ENCODE data around the gene RDM1. TPM values are rescaled to one million over a fixed set of nuclear protein-coding genes. Genes with fewer than 3 reads are reported as not detected.
"Not testable (repeated sequence)": the region's sequence is repeated elsewhere in the genome, so short reads cannot be mapped to it uniquely, and the experiment has no call there.

Gene RDM1
- total and polyA plus RNA-seq, 2 donors: 0.14 to 1.2 TPM

DNA sequence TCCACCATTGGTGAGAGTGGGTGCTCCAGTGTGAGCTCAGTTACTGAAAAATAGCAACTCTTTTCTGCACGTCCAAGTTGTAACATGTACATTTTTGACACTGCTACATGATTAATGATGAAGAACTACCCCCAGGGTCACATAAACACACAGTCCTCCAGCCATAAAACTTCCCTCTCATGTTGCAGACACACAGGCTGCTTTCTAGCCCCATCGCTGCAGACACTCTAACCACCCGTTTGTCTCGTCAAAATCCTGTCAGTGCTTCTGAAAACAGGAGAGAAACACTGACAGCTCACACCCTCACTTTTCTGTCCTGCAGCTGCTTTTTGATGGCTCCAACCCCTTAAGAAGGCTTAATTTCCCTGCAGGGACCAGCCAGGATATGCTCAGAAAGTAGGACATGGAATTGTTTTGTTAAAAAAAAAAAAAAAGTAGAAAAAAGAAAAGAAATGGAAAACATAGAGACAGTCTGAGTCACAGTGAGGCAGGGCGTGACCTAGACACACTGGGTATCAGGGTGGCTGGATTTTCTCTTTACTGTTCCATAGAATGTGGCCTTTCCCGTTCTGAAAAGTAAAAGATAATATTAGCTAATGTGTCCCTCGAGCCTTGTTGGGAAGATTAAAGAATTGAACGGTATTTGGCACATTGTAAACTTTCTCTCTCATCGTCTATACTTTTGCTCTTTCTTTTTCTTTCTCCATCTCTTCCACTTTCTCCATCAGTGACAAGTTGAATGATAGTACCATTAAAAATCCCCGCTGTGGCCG is 29.7 kb downstream of the RDM1 start:
- DNase-seq (ENCODE audit: extremely low spot score): peak; percentile 25

GRCh38 chr17:35900280-35900679 is 30.3 kb downstream of the RDM1 start:
- 62% methylated on average over 5 of the region's 5 CpGs for WGBS
- no peaks in the 10 kb centered on the region for H3K36me3 ChIP-seq (ENCODE audit: insufficient read depth)

More for the DNA sequence above, 29.7 kb downstream of the RDM1 start:
- 38% methylated on average over 11 of the region's 11 CpGs for WGBS
- no peaks in the 10 kb centered on the region for H3K4me1 ChIP-seq (ENCODE audit: insufficient read depth)
- H3K36me3 ChIP-seq (ENCODE audit: insufficient read depth): no peaks in the 10 kb centered on the region
- no peak overlapping the region for H3K4me3 ChIP-seq (ENCODE audit: low read depth, low read length)
- H3K27ac ChIP-seq (ENCODE audit: low read depth): no peak overlapping the region

GRCh38 chr17:35898283-35899070 is 32.1 kb downstream of the RDM1 start:
- Histone ChIP-seq H3K36me3 (ENCODE audit: insufficient read depth) (no peaks in the 10 kb centered on the region), H3K4me3 (ENCODE audit: low read depth, low read length) (no peak overlapping the region), H3K27ac (ENCODE audit: low read depth) (no peak overlapping the region), H3K4me1 (ENCODE audit: insufficient read depth) (no peaks in the 10 kb centered on the region)
- WGBS: 58% methylated on average over 6 of the region's 6 CpGs
- no peak for DNase-seq (ENCODE audit: extremely low spot score)

More at GRCh38 chr17:35900280-35900679, 30.3 kb downstream of the RDM1 start:
- Histone ChIP-seq H3K4me1 (ENCODE audit: insufficient read depth) (no peaks in the 10 kb centered on the region), H3K27ac (ENCODE audit: low read depth) (no peak overlapping the region), H3K4me3 (ENCODE audit: low read depth, low read length) (no peak overlapping the region)
- no peak for DNase-seq (ENCODE audit: extremely low spot score)

GRCh38 chr17:35897772-35898171 is 32.8 kb downstream of the RDM1 start:
- not testable (repeated sequence) for H3K36me3 ChIP-seq (ENCODE audit: insufficient read depth); DNase-seq (ENCODE audit: extremely low spot score); H3K4me3 ChIP-seq (ENCODE audit: low read depth, low read length); H3K4me1 ChIP-seq (ENCODE audit: insufficient read depth); H3K27ac ChIP-seq (ENCODE audit: low read depth)
- WGBS: 95% methylated on average over 7 of the region's 7 CpGs

- WGBS: 77% methylated on average over 14 of the region's 14 CpGs
- DNase-seq (ENCODE audit: extremely low spot score): no peak
- H3K27ac ChIP-seq (ENCODE audit: low read depth): no peak overlapping the region
- H3K4me3 ChIP-seq (ENCODE audit: low read depth, low read length): no peak overlapping the region
- no peaks in the 10 kb centered on the region for H3K36me3 ChIP-seq (ENCODE audit: insufficient read depth)
- H3K4me1 ChIP-seq (ENCODE audit: insufficient read depth): no peaks in the 10 kb centered on the region
These were observed 34.7 kb downstream of the RDM1 start for GRCh38 chr17:35895636-35896587.

- Histone ChIP-seq H3K36me3 (ENCODE audit: insufficient read depth) (no peaks in the 10 kb centered on the region), H3K4me3 (ENCODE audit: low read depth, low read length) (no peak overlapping the region), H3K4me1 (ENCODE audit: insufficient read depth) (peaks cover 1% of the 10 kb centered on the region), H3K27ac (ENCODE audit: low read depth) (no peak overlapping the region)
- DNase-seq (ENCODE audit: extremely low spot score): no peak
- WGBS: 92% methylated on average over 7 of the region's 7 CpGs
These were observed 36.4 kb downstream of the RDM1 start for GRCh38 chr17:35894206-35894605.

DNA sequence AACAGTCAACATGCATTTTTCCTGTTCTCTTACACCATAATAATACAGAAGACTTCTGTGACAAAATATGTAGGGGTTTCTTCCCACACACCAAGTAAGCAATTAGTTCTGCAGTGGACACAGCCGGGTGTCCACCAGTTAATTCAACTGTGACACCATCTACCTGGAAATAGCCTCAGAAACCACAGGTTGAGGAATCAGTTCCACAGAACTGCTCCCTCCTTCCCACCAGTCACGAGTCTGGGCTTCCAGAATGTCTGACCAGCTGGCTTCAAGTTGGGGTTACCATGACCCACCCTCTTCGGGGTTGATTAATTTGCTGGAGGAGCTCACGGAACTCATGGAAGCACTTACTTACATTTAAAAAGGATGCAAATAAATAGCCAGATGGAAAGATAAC is 36.8 kb downstream of the RDM1 start:
- no peak overlapping the region for H3K27ac ChIP-seq (ENCODE audit: low read depth)
- 93% methylated on average over 4 of the region's 4 CpGs for WGBS
- no peak overlapping the region for H3K4me3 ChIP-seq (ENCODE audit: low read depth, low read length)
- no peak for DNase-seq (ENCODE audit: extremely low spot score)
- H3K4me1 ChIP-seq (ENCODE audit: insufficient read depth): peaks cover 1% of the 10 kb centered on the region
- H3K36me3 ChIP-seq (ENCODE audit: insufficient read depth): no peaks in the 10 kb centered on the region

DNA sequence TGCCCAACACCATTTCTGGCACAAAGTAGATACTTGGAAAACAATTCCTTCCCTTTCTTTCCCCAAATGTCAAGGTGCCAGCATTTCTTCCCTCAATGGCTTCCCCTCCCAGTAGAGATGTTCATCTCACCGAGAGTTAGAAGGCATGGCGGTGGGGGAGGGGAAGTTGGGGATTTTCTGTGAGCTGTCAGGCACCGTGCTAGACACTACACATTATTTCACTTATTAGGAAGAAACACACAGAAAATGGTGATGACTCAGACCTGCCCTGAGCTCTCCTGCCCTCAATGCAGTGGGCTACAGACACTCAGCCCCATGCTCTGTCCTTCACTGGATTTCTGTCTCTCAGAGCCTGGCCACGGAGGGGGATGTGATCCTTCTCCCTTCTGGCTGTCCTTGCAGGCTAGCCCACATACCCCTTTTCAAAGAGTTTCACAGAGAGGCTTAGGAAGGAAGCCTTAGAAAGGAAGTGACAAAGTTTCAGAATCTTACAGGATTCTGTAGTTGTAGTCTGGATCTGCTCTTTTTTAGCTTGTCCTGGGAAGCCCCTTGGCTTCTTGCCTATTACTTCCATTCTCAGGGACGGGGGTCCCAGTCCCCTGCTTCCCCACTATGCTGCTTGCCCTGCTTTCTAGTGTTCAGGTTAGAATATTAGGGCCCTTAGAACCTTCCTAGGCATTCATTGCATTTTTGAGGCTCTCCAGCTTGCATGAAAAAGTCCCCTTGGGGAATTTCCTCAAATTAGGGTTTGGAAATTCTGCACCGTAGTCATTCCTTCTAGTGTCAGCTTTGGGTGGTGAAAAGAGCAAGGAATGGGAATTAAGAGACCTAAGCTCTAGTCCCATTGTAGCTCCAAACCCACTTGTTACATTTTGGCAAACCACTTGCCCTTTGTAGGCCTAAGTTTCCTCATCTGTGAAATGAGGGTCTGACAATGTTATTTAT is 38.2 kb downstream of the RDM1 start:
- Histone ChIP-seq H3K4me3 (ENCODE audit: low read depth, low read length) (no peak overlapping the region), H3K27ac (ENCODE audit: low read depth) (no peak overlapping the region), H3K36me3 (ENCODE audit: insufficient read depth) (no peaks in the 10 kb centered on the region), H3K4me1 (ENCODE audit: insufficient read depth) (peaks cover 1% of the 10 kb centered on the region)
- 53% methylated on average over 6 of the region's 6 CpGs for WGBS
- no peak for DNase-seq (ENCODE audit: extremely low spot score)

DNA sequence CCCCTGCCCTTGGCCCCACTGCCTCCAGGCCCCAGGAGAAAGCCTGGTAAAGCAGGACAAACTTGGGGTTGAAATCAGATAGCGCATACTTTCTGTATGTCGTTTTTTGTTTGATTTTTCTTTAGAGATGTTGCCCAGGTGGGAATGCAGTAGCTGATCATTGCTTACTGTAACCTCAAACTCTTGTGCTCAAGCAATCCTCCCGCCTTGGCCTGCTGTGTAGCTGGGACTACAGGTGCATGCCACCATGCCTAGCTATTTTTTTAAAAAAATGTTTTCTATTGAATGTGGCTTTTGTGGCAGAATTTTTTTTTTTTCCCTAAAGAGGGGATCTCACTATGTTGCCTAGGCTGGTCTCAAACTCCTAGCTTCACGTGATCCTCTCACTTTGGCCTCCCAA is 39.3 kb downstream of the RDM1 start:
- 81% methylated on average over 4 of the region's 4 CpGs for WGBS
- no peak for DNase-seq (ENCODE audit: extremely low spot score)
- no peaks in the 10 kb centered on the region for H3K36me3 ChIP-seq (ENCODE audit: insufficient read depth)
- peaks cover 1% of the 10 kb centered on the region for H3K4me1 ChIP-seq (ENCODE audit: insufficient read depth)
- no peak overlapping the region for H3K27ac ChIP-seq (ENCODE audit: low read depth)
- H3K4me3 ChIP-seq (ENCODE audit: low read depth, low read length): no peak overlapping the region

DNA sequence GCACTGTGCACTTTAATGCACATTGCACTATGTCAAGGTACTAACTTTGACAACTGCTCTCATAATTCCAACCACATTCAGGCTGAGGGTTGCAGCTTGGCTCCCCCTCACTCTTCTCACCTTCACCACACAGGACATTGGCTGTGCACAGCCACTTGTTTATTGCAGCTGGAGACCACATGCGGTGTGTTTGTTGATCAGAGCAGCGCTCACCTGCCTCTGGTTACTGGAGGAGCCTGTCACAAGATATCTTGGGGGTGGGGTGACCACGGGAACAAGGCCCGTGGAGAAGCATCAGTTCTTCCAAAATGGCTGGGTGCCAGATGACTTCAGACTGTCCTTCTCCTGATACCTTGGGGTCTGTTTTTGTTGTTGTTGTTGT is 39.8 kb downstream of the RDM1 start:
- DNase-seq (ENCODE audit: extremely low spot score): no peak
- no peak overlapping the region for H3K4me3 ChIP-seq (ENCODE audit: low read depth, low read length)
- WGBS: 43% methylated on average over 4 of the region's 4 CpGs

DNA sequence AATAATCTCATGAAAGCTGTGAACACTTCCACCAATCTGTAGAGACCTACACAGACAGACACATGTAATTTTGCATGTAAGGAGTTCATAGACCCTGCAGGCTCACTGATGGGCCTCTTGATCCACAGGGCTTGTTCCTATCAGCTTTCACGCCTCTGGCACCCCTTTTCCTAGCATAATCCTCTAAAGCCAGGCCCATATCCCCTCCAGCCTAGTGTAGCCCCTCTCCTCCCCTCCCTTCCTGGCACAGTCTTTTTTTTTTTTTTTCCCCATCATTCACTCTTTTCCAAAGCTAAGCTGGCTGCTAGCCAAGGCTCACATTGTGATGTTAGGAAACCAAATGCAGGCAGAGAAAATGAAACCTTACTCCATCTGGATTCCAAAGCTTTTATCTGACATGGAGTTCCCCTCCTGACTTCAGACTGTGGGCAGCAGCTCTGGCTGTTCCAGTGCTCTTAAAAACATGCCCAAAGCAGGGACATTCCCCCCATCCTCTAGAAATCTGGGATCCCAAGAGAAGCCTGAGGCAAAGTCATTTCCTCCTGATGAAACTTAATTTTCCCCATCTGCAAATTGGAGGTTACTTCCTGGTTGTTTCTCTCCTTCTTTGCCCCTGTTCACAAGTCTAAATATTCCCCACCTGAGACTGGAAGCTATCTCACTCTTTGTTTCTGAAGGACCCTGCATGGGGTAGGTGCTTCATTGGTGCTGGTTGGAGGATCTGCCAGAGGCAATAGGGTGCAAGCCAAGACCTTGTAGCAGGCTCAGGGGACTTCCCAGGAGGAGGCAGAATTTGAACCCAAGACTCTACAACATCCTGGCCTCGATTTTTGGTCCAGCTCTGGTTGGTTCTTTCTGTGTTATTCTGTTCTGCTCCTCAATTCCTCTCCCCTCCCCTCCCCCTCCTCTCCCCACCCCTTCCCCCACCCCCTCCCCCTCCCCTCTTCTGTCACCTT is 40.5 kb downstream of the RDM1 start:
- DNase-seq (ENCODE audit: extremely low spot score): peak; percentile 15
- whole genome bisulfite sequencing: 84% methylated on average over 2 of the region's 2 CpGs
- Histone ChIP-seq H3K36me3 (ENCODE audit: insufficient read depth) (no peaks in the 10 kb centered on the region), H3K4me1 (ENCODE audit: insufficient read depth) (peaks cover 1% of the 10 kb centered on the region), H3K4me3 (ENCODE audit: low read depth, low read length) (no peak overlapping the region), H3K27ac (ENCODE audit: low read depth) (no peak overlapping the region)

More for the DNA sequence above, 39.8 kb downstream of the RDM1 start:
- Histone ChIP-seq H3K27ac (ENCODE audit: low read depth) (no peak overlapping the region), H3K4me1 (ENCODE audit: insufficient read depth) (peaks cover 1% of the 10 kb centered on the region), H3K36me3 (ENCODE audit: insufficient read depth) (no peaks in the 10 kb centered on the region)

GRCh38 chr17:35889241-35889640 is 41.3 kb downstream of the RDM1 start:
- WGBS: 76% methylated on average over 2 of the region's 2 CpGs
- Histone ChIP-seq H3K27ac (ENCODE audit: low read depth) (no peak overlapping the region), H3K4me3 (ENCODE audit: low read depth, low read length) (no peak overlapping the region), H3K4me1 (ENCODE audit: insufficient read depth) (peaks cover 1% of the 10 kb centered on the region), H3K36me3 (ENCODE audit: insufficient read depth) (no peaks in the 10 kb centered on the region)
- DNase-seq (ENCODE audit: extremely low spot score): no peak
